Measurements from ENCODE around the gene RCAN2. TPM values are rescaled to one million over a fixed set of nuclear protein-coding genes. Genes with fewer than 3 reads are reported as not detected.
"Not testable (repeated sequence)": the region's sequence is repeated elsewhere in the genome, so short reads cannot be mapped to it uniquely, and the experiment has no call there.

The RCAN2 gene
- total RNA-seq, 2 donors from 2014 or later = 3.6 to 7.0 TPM

- no peaks in the 10 kb centered on the region for H3K4me1 ChIP-seq
- no peaks in the 10 kb centered on the region for H3K36me3 ChIP-seq
- no peak for DNase-seq
- intact Hi-C loops (cut with DNase I) = no loop called here
- H3K9ac ChIP-seq (ENCODE audit: low read depth in 2 of 2, low read length in 2 of 2) = no peak overlapping the region
- TF ChIP-seq CTCF (IDR thresholded peaks at IDR 0.05) = no peak
- no peak overlapping the region for H3K27ac ChIP-seq
- H3K9me3 ChIP-seq = no peaks in the 10 kb centered on the region
- no peak overlapping the region for H3K4me3 ChIP-seq
- H3K27me3 ChIP-seq = no peaks in the 10 kb centered on the region
These were observed 157.8 kb downstream of the RCAN2 start for GRCh38 chr6:46333481-46333880.

GRCh38 chr6:46332448-46332847 is 158.8 kb downstream of the RCAN2 start:
- H3K36me3 ChIP-seq; H3K27ac ChIP-seq; intact Hi-C loops (cut with DNase I); H3K9ac ChIP-seq (ENCODE audit: low read depth in 2 of 2, low read length in 2 of 2); H3K4me1 ChIP-seq; H3K27me3 ChIP-seq; H3K9me3 ChIP-seq; DNase-seq; H3K4me3 ChIP-seq: not testable (repeated sequence)

GRCh38 chr6:46331461-46331860 is 159.8 kb downstream of the RCAN2 start:
- intact Hi-C loops (cut with DNase I) = no loop called here
- Histone ChIP-seq H3K4me1 (peaks cover 7% of the 10 kb centered on the region), H3K9ac (ENCODE audit: low read depth in 2 of 2, low read length in 2 of 2) (no peak overlapping the region), H3K36me3 (no peaks in the 10 kb centered on the region), H3K27ac (no peak overlapping the region), H3K4me3 (no peak overlapping the region), H3K27me3 (no peaks in the 10 kb centered on the region), H3K9me3 (no peaks in the 10 kb centered on the region)
- no peak for TF ChIP-seq CTCF (IDR thresholded peaks at IDR 0.05)
- no peak for DNase-seq

- no peak for TF ChIP-seq CTCF (IDR thresholded peaks at IDR 0.05)
- Histone ChIP-seq H3K36me3 (no peaks in the 10 kb centered on the region), H3K9me3 (no peaks in the 10 kb centered on the region), H3K9ac (ENCODE audit: low read depth in 2 of 2, low read length in 2 of 2) (no peak overlapping the region), H3K4me3 (no peak overlapping the region), H3K27me3 (no peaks in the 10 kb centered on the region), H3K27ac (no peak overlapping the region), H3K4me1 (peaks cover 9% of the 10 kb centered on the region)
- intact Hi-C loops (cut with DNase I) = no loop called here
- no peak for DNase-seq
These were observed 161.7 kb downstream of the RCAN2 start for GRCh38 chr6:46329568-46329967.

GRCh38 chr6:46327779-46328178 is 163.5 kb downstream of the RCAN2 start:
- DNase-seq = peak; percentile 41
- intact Hi-C loops (cut with DNase I) = no loop called here

More at GRCh38 chr6:46327779-46328178, 163.5 kb downstream of the RCAN2 start:
- no peak overlapping the region for H3K9ac ChIP-seq (ENCODE audit: low read depth in 2 of 2, low read length in 2 of 2)
- H3K9me3 ChIP-seq = no peaks in the 10 kb centered on the region
- no peaks in the 10 kb centered on the region for H3K36me3 ChIP-seq
- no peak for TF ChIP-seq CTCF (IDR thresholded peaks at IDR 0.05)
- peaks cover 9% of the 10 kb centered on the region for H3K4me1 ChIP-seq
- H3K27ac ChIP-seq = no peak overlapping the region
- no peak overlapping the region for H3K4me3 ChIP-seq
- no peaks in the 10 kb centered on the region for H3K27me3 ChIP-seq
